ENCODE measurements around the gene NRP1.
"Not testable (repeated sequence)": the region's sequence is repeated elsewhere in the genome, so short reads cannot be mapped to it uniquely, and the experiment has no call there.

The NRP1 gene

GRCh38 chr10:33315891-33316290 lies 18.6 kb downstream of the NRP1 start:
- no peak for DNase-seq

GRCh38 chr10:33314811-33315561 lies 19.5 kb downstream of the NRP1 start:
- DNase-seq = peak; percentile 60

GRCh38 chr10:33311640-33312039 lies 22.8 kb downstream of the NRP1 start:
- DNase-seq = no peak

GRCh38 chr10:33310853-33311252 lies 23.6 kb downstream of the NRP1 start:
- no peak for DNase-seq

- no peak for DNase-seq
These were observed 25.1 kb downstream of the NRP1 start for GRCh38 chr10:33309406-33309805.

- DNase-seq = no peak
These were observed 26.6 kb downstream of the NRP1 start for GRCh38 chr10:33307835-33308234.

- no peak for DNase-seq
These were observed 27.6 kb downstream of the NRP1 start for GRCh38 chr10:33306701-33307519.

GRCh38 chr10:33306126-33306525 lies 28.3 kb downstream of the NRP1 start:
- no peak for DNase-seq

GRCh38 chr10:33304423-33305225 lies 29.8 kb downstream of the NRP1 start:
- DNase-seq = no peak

- no peak for DNase-seq
These were observed 30.5 kb downstream of the NRP1 start for GRCh38 chr10:33303988-33304387.

GRCh38 chr10:33302208-33302829 lies 32.1 kb downstream of the NRP1 start:
- DNase-seq = no peak

GRCh38 chr10:33301097-33301789 lies 33.2 kb downstream of the NRP1 start:
- DNase-seq = no peak

GRCh38 chr10:33300544-33300943 lies 33.9 kb downstream of the NRP1 start:
- not testable (repeated sequence) for DNase-seq

- DNase-seq = no peak
These were observed 35.6 kb downstream of the NRP1 start for GRCh38 chr10:33298893-33299292.

- DNase-seq = no peak
These were observed 36.4 kb downstream of the NRP1 start for GRCh38 chr10:33298110-33298509.

- no peak for DNase-seq
These were observed 38.6 kb downstream of the NRP1 start for GRCh38 chr10:33295851-33296250.

GRCh38 chr10:33293531-33294170 lies 40.8 kb downstream of the NRP1 start:
- DNase-seq = no peak

- DNase-seq = no peak
These were observed 41.4 kb downstream of the NRP1 start for GRCh38 chr10:33293076-33293475.

- DNase-seq = no peak
These were observed 43.3 kb downstream of the NRP1 start for GRCh38 chr10:33291053-33291592.

GRCh38 chr10:33290321-33291052 lies 44.0 kb downstream of the NRP1 start:
- DNase-seq = no peak

- no peak for DNase-seq
These were observed 44.7 kb downstream of the NRP1 start for GRCh38 chr10:33289776-33290175.
